ENCODE data around the gene UHMK1. TPM values are rescaled to one million over a fixed set of nuclear protein-coding genes. Genes with fewer than 3 reads are reported as not detected.

UHMK1 gene
- total and polyA plus RNA-seq, 10 donors: 14.8 to 77.6 (median 59.1) TPM

GRCh38 chr1:162578936-162579335 lies 81.3 kb downstream of the UHMK1 start:
- no peaks in the 10 kb centered on the region for H3K9me3 ChIP-seq
- H3K27ac ChIP-seq: no peak overlapping the region
- no peaks in the 10 kb centered on the region for H3K27me3 ChIP-seq (replicated peaks in 1 of 7)
- TF ChIP-seq, protein P1, sequence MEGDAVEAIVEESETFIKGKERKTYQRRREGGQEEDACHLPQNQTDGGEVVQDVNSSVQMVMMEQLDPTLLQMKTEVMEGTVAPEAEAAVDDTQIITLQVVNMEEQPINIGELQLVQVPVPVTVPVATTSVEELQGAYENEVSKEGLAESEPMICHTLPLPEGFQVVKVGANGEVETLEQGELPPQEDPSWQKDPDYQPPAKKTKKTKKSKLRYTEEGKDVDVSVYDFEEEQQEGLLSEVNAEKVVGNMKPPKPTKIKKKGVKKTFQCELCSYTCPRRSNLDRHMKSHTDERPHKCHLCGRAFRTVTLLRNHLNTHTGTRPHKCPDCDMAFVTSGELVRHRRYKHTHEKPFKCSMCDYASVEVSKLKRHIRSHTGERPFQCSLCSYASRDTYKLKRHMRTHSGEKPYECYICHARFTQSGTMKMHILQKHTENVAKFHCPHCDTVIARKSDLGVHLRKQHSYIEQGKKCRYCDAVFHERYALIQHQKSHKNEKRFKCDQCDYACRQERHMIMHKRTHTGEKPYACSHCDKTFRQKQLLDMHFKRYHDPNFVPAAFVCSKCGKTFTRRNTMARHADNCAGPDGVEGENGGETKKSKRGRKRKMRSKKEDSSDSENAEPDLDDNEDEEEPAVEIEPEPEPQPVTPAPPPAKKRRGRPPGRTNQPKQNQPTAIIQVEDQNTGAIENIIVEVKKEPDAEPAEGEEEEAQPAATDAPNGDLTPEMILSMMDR (IDR thresholded peaks at IDR 0.05 in 8 of 11, conservative IDR thresholded peaks at IDR 0.05 in 3 of 11): no peak
- TF ChIP-seq POLR2A (IDR thresholded peaks at IDR 0.05) (no peak), POLR2AphosphoS5 (IDR thresholded peaks at IDR 0.05) (no peak)
- no peaks in the 10 kb centered on the region for H3K4me1 ChIP-seq
- peaks cover 0 to 66% (median 12%) of the 10 kb centered on the region in 6 donors for H3K36me3 ChIP-seq
- H3K4me3 ChIP-seq: no peak overlapping the region
- intact Hi-C loops (cut with DNase I; ENCODE audit: low total_unique reads): no loop called here
- no peak for DNase-seq
- WGBS, 5 donors: 85 to 95% (median 93%) methylated on average over 1 of the region's 1 CpG

Small RNA genes within 50 kb of the gene (small RNA-seq; reads per million reads assigned to genes)
- 0 reads per million in 4 donors for gene UQCRBP2

Other genes with a start within 250 kb of the UHMK1 start
- not detected for gene SPATA46, start 121.0 kb upstream of the UHMK1 start, total RNA-seq
- not detected for gene SPATA46, start 121.0 kb upstream of the UHMK1 start, polyA plus RNA-seq
- gene C1orf226, start 116.1 kb upstream of the UHMK1 start, total RNA-seq: 1 to 10 TPM in 5 of 7 donors, under 1 TPM in 2; 0.55 to 2.4 (median 1.4) TPM
- under 1 TPM; 0.09 to 0.48 (median 0.15) TPM for gene C1orf226, start 116.1 kb upstream of the UHMK1 start, polyA plus RNA-seq
- 10 to 100 TPM in 1 of 7 donors, 1 to 10 TPM in 6; 4.3 to 11.0 (median 5.0) TPM for gene SH2D1B, start 85.7 kb upstream of the UHMK1 start, total RNA-seq
- 1 to 10 TPM in 1 of 3 donors, under 1 TPM in 2; 0.85 to 1.5 (median 0.98) TPM for gene SH2D1B, start 85.7 kb upstream of the UHMK1 start, polyA plus RNA-seq
- gene UAP1, start 63.9 kb downstream of the UHMK1 start, total RNA-seq: 10 to 100 TPM; 19.1 to 48.3 (median 24.5) TPM
- gene UAP1, start 63.9 kb downstream of the UHMK1 start, polyA plus RNA-seq: 10 to 100 TPM; 13.1 to 18.5 (median 15.0) TPM
- gene DDR2, start 134.6 kb downstream of the UHMK1 start, total RNA-seq: 10 to 100 TPM in 6 of 7 donors, 1 to 10 TPM in 1; 8.2 to 20.8 (median 13.9) TPM
- gene DDR2, start 134.6 kb downstream of the UHMK1 start, polyA plus RNA-seq: 1 to 10 TPM; 1.1 to 1.7 (median 1.3) TPM

Measured in spleen (tissue), 11 donors.